Liver (tissue), 9 donors: ENCODE results near the gene SENP1. TPM values are rescaled to one million over a fixed set of nuclear protein-coding genes. Genes with fewer than 3 reads are reported as not detected.

Source experiments
- DNase-seq: peaks from one replicate; pipeline ENCODE4 v3.0.0-alpha.2; 2017; ENCODE audit warnings: low spot score
- H3K27ac ChIP-seq, 2 donors: one replicate each; pipeline ENCODE4 v1.7.0; 2013; ENCODE audit warnings: inconsistent platforms in 2 of 2, low read length in 2 of 2, control low read depth in 1 of 2, low read depth in 1 of 2, mild to moderate bottlenecking in 1 of 2
- H3K27me3 ChIP-seq, 4 donors: one replicate each; pipeline versions ENCODE4 v1.6.1 to v1.7.0; 2013; ENCODE audit warnings: low read length in 3 of 4, inconsistent platforms in 1 of 4, mild to moderate bottlenecking in 1 of 4, moderate library complexity in 1 of 4; ENCODE audit not compliant: control insufficient read depth in 4 of 4, insufficient read depth in 4 of 4
- H3K36me3 ChIP-seq, 4 donors: one replicate each; pipeline versions ENCODE4 v1.6.1 to v1.7.0; 2013; ENCODE audit warnings: low read length in 3 of 4, mild to moderate bottlenecking in 3 of 4, low read depth in 1 of 4, moderate library complexity in 1 of 4; ENCODE audit not compliant: control insufficient read depth in 4 of 4, insufficient read depth in 3 of 4
- H3K4me1 ChIP-seq, 4 donors: one replicate each; pipeline versions ENCODE4 v1.6.1 to v1.7.0; 2013; ENCODE audit warnings: low read length in 3 of 4, mild to moderate bottlenecking in 3 of 4, moderate library complexity in 1 of 4; ENCODE audit not compliant: control insufficient read depth in 4 of 4, insufficient read depth in 4 of 4
- H3K4me3 ChIP-seq, 3 donors: one replicate each; pipeline versions ENCODE4 v1.6.1 to v1.7.0; 2013; ENCODE audit warnings: low read length in 3 of 3, control low read depth in 1 of 3, low read depth in 1 of 3, mild to moderate bottlenecking in 1 of 3
- H3K9ac ChIP-seq, 2 donors: one replicate each; pipeline ENCODE4 v1.7.0; 2013; ENCODE audit warnings: low read length in 2 of 2, mild to moderate bottlenecking in 2 of 2, moderate library complexity in 2 of 2, control low read depth in 1 of 2, low read depth in 1 of 2
- H3K9me3 ChIP-seq, 4 donors: one replicate each; pipeline versions ENCODE4 v1.6.1 to v1.7.0; 2013; ENCODE audit warnings: low read length in 3 of 4; ENCODE audit not compliant: control insufficient read depth in 4 of 4
- CTCF ChIP-seq: fragments of 150-350 bp; IDR thresholded peaks from 2 replicates; pipeline ENCODE4 v1.5.1; 2017; ENCODE audit warnings: improper control_type of control experiment, low read depth, low read length; ENCODE audit not compliant: missing input control
- EGR1 ChIP-seq, 2 donors: IDR thresholded peaks; 2 replicates each; pipeline ENCODE4 v1.6.1; 2016 to 2018; ENCODE audit warnings: antibody characterized with exemption in 2 of 2, low read depth in 2 of 2
- FOXA2 ChIP-seq: IDR thresholded peaks from 2 replicates; pipeline ENCODE4 v1.6.1; 2016; ENCODE audit warnings: antibody characterized with exemption
- GABPA ChIP-seq, 2 donors: IDR thresholded peaks in 1 of 2; conservative IDR thresholded peaks in 1 of 2; 2 replicates each; pipeline ENCODE4 v1.6.1; 2016; ENCODE audit warnings: antibody characterized with exemption in 2 of 2, mild to moderate bottlenecking in 1 of 2, moderate library complexity in 1 of 2
- HNF4A ChIP-seq, 2 donors: conservative IDR thresholded peaks; 2 replicates each; pipeline ENCODE4 v1.6.1; 2016; ENCODE audit warnings: antibody characterized with exemption in 2 of 2, mild to moderate bottlenecking in 2 of 2
- JUND ChIP-seq, 2 donors: IDR thresholded peaks; 2 replicates each; pipeline ENCODE4 v1.6.1; 2016; ENCODE audit warnings: antibody characterized with exemption in 2 of 2
- NR2F2 ChIP-seq: IDR thresholded peaks from 2 replicates; pipeline ENCODE4 v1.6.1; 2016; ENCODE audit warnings: antibody characterized with exemption
- RAD21 ChIP-seq, 2 donors: IDR thresholded peaks; 2 replicates each; pipeline ENCODE4 v1.6.1; 2016; ENCODE audit warnings: antibody characterized with exemption in 2 of 2, mild to moderate bottlenecking in 2 of 2
- REST ChIP-seq: IDR thresholded peaks from 2 replicates; pipeline ENCODE4 v1.6.1; 2016; ENCODE audit warnings: antibody characterized with exemption, mild to moderate bottlenecking
- ZBTB33 ChIP-seq: IDR thresholded peaks from 2 replicates; pipeline ENCODE4 v1.6.1; 2016; ENCODE audit warnings: antibody characterized with exemption
- WGBS: extraction: QIAGEN DNeasy Blood & Tissue Kit; methylation state at CpG from one replicate; pipeline ENCODE4 v1.1.7; 2013; 5-methylcytosine and 5-hydroxymethylcytosine counted together
- polyA plus RNA-seq, 2 donors: library from polyadenylated mRNA; stranded (reverse) in 1 of 2; unstranded in 1 of 2; fragments of 200-250 nt in 1 of 2; fragments of >200 nt in 1 of 2; fragmentation: Nextera tagmentation in 1 of 2; extraction: Ambion mirVana in 1 of 2; gene quantifications; one replicate each; pipeline versions ENCODE4 v1.2.1 to v1.2.3, GENCODE V29; 2013 to 2015
- total RNA-seq, 2 donors: library from RNA; depleted of rRNA; stranded (reverse); fragments of >200 nt; gene quantifications; one replicate each; pipeline ENCODE4 v1.2.3, GENCODE V29; 2014
- TF ChIP-seq, protein P1 (sequence below): IDR thresholded peaks from 2 replicates; pipeline ENCODE4 v1.6.1; 2016; ENCODE audit warnings: antibody characterized with exemption
- donor health status: healthy.
- donor health status: healthy.
- donor health status: healthy.
- donor health status: healthy.
- donor health status: healthy.

The SENP1 gene
- total and polyA plus RNA-seq, 4 donors: 1.4 to 11.7 (median 4.2) TPM

GRCh38 chr12:48032597-48032996 is 73.3 kb downstream of the SENP1 start:
- no peak for DNase-seq

More at GRCh38 chr12:48032597-48032996, 73.3 kb downstream of the SENP1 start:
- H3K36me3 ChIP-seq: no peaks in the 10 kb centered on the region
- 92% methylated on average over 1 of the region's 1 CpG for WGBS
- TF ChIP-seq ZBTB33 (no peak), GABPA (IDR thresholded peaks at IDR 0.05 in 1 of 2, conservative IDR thresholded peaks at IDR 0.05 in 1 of 2) (no peak), RAD21 (IDR thresholded peaks at IDR 0.05) (no peak), CTCF (no peak), HNF4A (conservative IDR thresholded peaks at IDR 0.05) (no peak), EGR1 (IDR thresholded peaks at IDR 0.05; ENCODE audit: low read depth in 2 of 2) (no peak), REST (no peak), JUND (IDR thresholded peaks at IDR 0.05) (no peak), NR2F2 (no peak), FOXA2 (no peak)
- TF ChIP-seq, protein P1, sequence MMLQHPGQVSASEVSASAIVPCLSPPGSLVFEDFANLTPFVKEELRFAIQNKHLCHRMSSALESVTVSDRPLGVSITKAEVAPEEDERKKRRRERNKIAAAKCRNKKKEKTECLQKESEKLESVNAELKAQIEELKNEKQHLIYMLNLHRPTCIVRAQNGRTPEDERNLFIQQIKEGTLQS: no peak
- H3K9me3 ChIP-seq: no peaks in the 10 kb centered on the region
- no peak overlapping the region for H3K27ac ChIP-seq
- H3K9ac ChIP-seq: no peak overlapping the region
- H3K4me1 ChIP-seq: no peaks in the 10 kb centered on the region
- H3K4me3 ChIP-seq: no peak overlapping the region
- H3K27me3 ChIP-seq: no peaks in the 10 kb centered on the region
